ENCODE data around the gene NPPB. TPM values are rescaled to one million over a fixed set of nuclear protein-coding genes. Genes with fewer than 3 reads are reported as not detected.
A peak's percentile ranks its signal among the peaks of the same experiment; 100 is the strongest.

The NPPB gene
- total and polyA plus RNA-seq, 9 of the 15 experiments (the other 6 are each of a cell fraction or from before 2014, with no cell fraction given): not detected

GRCh38 chr1:11858968-11859871 lies 475 bp upstream of the NPPB start (continued):
- TF ChIP-seq, protein P1, sequence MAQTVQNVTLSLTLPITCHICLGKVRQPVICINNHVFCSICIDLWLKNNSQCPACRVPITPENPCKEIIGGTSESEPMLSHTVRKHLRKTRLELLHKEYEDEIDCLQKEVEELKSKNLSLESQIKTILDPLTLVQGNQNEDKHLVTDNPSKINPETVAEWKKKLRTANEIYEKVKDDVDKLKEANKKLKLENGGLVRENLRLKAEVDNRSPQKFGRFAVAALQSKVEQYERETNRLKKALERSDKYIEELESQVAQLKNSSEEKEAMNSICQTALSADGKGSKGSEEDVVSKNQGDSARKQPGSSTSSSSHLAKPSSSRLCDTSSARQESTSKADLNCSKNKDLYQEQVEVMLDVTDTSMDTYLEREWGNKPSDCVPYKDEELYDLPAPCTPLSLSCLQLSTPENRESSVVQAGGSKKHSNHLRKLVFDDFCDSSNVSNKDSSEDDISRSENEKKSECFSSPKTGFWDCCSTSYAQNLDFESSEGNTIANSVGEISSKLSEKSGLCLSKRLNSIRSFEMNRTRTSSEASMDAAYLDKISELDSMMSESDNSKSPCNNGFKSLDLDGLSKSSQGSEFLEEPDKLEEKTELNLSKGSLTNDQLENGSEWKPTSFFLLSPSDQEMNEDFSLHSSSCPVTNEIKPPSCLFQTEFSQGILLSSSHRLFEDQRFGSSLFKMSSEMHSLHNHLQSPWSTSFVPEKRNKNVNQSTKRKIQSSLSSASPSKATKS (CRISPR knock-in tag; IDR thresholded peaks at IDR 0.05): no peak
- TF ChIP-seq CEBPB (tag; IDR thresholded peaks at IDR 0.05): no peak
- no peak for TF ChIP-seq ZNF699 (CRISPR knock-in tag; IDR thresholded peaks at IDR 0.05; ENCODE audit: insufficient replicate concordance)
- TF ChIP-seq IRF2 (CRISPR knock-in tag; IDR thresholded peaks at IDR 0.05): 0 out of 2 replicates have a peak, but pooled peaks have one; percentile 83
- TF ChIP-seq TCF3 (CRISPR knock-in tag; IDR thresholded peaks at IDR 0.05): peak; percentile 51
- TF ChIP-seq HES1 (IDR thresholded peaks at IDR 0.05; ENCODE audit: low read depth): no peak
- peak; percentile 79 for TF ChIP-seq ZNF431 (CRISPR knock-in tag; IDR thresholded peaks at IDR 0.05)
- TF ChIP-seq ZNF124 (CRISPR knock-in tag; IDR thresholded peaks at IDR 0.05): no peak; the same call in 1 of the 2 replicates
- TF ChIP-seq MNT (conservative IDR thresholded peaks at IDR 0.05): peak in 1 of 2 experiments; percentile 81; a peak in 2 of 4 replicates
- TF ChIP-seq ZNF146 (CRISPR knock-in tag; IDR thresholded peaks at IDR 0.05; ENCODE audit: unreplicated experiment): peak; percentile 20
- TF ChIP-seq BCL6 (CRISPR knock-in tag; IDR thresholded peaks at IDR 0.05): no peak
- TF ChIP-seq ZBTB26 (CRISPR knock-in tag; IDR thresholded peaks at IDR 0.05): no peak
- no peak for TF ChIP-seq EP300 (IDR thresholded peaks at IDR 0.05; ENCODE audit: low read length)
- no peak for TF ChIP-seq TCF15 (CRISPR knock-in tag; IDR thresholded peaks at IDR 0.05)
- TF ChIP-seq SIRT6 (IDR thresholded peaks at IDR 0.05; ENCODE audit: low read depth, low read length): no peak
- peak in 1 of 3 experiments; percentile 21 for TF ChIP-seq YY1 (IDR thresholded peaks at IDR 0.05; ENCODE audit: borderline replicate concordance in 1 of 3, control insufficient read depth in 1 of 3, extremely low read depth in 1 of 3, insufficient read depth in 3 of 3, insufficient read length in 1 of 3, insufficient replicate concordance in 2 of 3, low read depth in 1 of 3, low read length in 2 of 3)
- no peak for TF ChIP-seq CAMTA2 (CRISPR knock-in tag; conservative IDR thresholded peaks at IDR 0.05)
- TF ChIP-seq NR2F6 (CRISPR knock-in tag; IDR thresholded peaks at IDR 0.05): no peak
- TF ChIP-seq SMC3 (conservative IDR thresholded peaks at IDR 0.05; ENCODE audit: insufficient read depth, low read depth, low read length): peak; percentile 25; the same call in 1 of the 2 replicates
- TF ChIP-seq POU5F1 (IDR thresholded peaks at IDR 0.05; ENCODE audit: borderline replicate concordance, low read depth, low read length, partially characterized antibody): no peak
- no peak for TF ChIP-seq ZNF217 (CRISPR knock-in tag; IDR thresholded peaks at IDR 0.05)

Data from K562 (cell line).